Fibroblast of pulmonary artery (primary cell): ENCODE measurements around the gene BHMT2.

Source experiments
- DNase-seq: peaks from one replicate; pipeline ENCODE4 v3.0.0-alpha.2; 2010; ENCODE audit warnings: low read depth
- H3K4me3 ChIP-seq: replicated peaks from 2 replicates; pipeline ENCODE4 v1.5.1; 2011; ENCODE audit warnings: low read depth, mild to moderate bottlenecking, control low read depth, low read length, moderate library complexity
- TF ChIP-seq, protein P1 (sequence below): IDR thresholded peaks from 2 replicates; pipeline ENCODE4 v1.5.1; 2011; ENCODE audit warnings: mild to moderate bottlenecking, control low read depth, low read length, inconsistent platforms; ENCODE audit errors: missing control alignments

The BHMT2 gene

DNA sequence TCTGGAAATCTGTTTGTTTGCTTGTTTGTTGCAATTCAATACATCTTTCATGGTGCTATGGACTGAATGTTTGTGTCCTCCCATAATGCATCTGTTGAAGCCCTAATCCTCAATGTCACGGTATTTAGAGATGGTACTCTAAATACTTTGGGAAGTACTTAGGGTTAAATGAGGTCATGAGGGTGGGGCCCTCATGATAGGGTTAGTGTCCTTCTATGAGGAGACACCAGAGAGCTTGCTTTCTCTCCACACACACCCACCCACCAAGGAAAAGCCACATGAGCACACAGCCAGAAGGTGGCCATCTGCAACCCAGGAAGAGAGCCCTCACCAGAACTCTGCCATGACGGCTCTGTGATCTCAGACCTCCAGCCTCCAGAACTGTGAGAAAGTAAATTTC is 32.8 kb upstream of the BHMT2 start:
- DNase-seq: no peak
- no peak overlapping the region for H3K4me3 ChIP-seq
- TF ChIP-seq, protein P1, sequence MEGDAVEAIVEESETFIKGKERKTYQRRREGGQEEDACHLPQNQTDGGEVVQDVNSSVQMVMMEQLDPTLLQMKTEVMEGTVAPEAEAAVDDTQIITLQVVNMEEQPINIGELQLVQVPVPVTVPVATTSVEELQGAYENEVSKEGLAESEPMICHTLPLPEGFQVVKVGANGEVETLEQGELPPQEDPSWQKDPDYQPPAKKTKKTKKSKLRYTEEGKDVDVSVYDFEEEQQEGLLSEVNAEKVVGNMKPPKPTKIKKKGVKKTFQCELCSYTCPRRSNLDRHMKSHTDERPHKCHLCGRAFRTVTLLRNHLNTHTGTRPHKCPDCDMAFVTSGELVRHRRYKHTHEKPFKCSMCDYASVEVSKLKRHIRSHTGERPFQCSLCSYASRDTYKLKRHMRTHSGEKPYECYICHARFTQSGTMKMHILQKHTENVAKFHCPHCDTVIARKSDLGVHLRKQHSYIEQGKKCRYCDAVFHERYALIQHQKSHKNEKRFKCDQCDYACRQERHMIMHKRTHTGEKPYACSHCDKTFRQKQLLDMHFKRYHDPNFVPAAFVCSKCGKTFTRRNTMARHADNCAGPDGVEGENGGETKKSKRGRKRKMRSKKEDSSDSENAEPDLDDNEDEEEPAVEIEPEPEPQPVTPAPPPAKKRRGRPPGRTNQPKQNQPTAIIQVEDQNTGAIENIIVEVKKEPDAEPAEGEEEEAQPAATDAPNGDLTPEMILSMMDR: no peak

DNA sequence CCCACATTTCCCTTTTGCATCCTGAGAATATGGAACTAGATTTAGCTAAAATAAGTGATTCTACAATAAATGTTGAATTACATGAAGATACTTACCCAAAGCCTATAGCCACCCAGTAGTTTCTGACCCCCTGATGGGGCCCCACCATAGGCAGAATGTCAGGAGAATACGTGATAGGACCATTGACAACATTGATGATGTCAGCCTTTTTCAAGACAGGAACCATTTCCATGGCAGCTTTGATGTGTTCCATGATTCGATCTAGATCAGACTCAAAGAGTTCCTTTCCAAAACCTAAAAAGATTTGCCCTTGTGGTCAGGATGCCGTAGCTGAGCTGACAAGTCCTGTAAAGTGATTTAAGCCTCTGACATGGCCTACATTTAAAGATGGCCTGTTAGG is 27.4 kb upstream of the BHMT2 start:
- TF ChIP-seq, protein P1: no peak
- DNase-seq: no peak
- H3K4me3 ChIP-seq: no peak overlapping the region

DNA sequence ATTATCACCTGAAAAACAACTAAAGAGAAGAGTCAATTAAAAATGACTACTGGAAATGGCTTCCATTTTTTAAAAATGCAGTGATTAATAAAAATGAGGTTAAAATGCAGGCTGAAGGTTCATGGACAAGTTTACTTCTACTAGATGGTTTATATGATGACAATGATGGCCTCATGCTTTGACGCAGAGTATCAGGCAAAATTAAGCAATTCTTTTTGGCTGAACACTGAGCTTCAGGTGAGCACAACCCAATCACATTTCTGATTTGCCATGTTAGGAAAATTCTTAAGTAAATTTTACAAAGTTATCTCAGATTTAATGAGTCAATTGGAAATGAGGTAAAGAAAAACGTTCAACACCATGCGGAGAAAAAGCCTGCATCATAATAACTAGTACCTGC is 22.4 kb upstream of the BHMT2 start:
- TF ChIP-seq, protein P1: no peak
- H3K4me3 ChIP-seq: no peak overlapping the region
- DNase-seq: no peak

DNA sequence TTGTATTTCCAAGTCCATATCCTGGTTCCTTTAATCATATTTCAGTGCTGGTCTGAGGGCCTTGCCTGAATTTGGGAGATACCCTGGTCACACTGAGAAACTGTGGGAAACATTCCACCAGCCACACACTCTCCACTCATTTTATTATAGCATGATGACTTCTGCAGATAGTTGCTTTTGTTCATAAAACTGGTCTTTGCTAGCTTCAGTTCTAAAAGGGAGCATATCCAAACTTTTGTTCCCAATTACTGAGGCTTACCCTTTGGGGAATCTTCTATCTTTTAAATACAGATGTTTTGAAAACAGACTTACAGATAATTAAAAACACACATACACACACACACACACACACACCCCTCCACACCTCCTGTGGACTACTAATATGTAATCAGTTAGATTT is 21.1 kb upstream of the BHMT2 start:
- TF ChIP-seq, protein P1: no peak
- DNase-seq: no peak

DNA sequence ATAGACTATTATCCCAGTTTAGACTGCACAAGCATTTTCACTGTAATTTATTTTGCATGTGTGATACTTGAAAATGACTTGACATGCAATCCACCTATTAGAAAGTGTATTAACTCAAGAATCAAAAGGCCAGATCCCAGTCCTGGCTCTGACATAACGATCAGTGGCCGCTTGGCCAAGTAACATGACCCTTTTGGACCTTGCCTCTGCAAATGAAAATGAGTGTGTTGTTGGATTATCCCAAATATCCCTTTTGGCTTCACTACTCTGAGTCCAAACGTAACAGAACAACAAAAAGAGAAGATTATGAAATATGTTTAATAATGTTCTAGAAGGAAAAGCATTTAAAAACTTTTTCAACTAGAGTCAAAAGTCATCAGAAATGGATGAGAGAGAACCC is 19.1 kb upstream of the BHMT2 start:
- no peak for DNase-seq
- TF ChIP-seq, protein P1: no peak
- H3K4me3 ChIP-seq: no peak overlapping the region

More for the DNA sequence above, 21.1 kb upstream of the BHMT2 start:
- H3K4me3 ChIP-seq: no peak overlapping the region

DNA sequence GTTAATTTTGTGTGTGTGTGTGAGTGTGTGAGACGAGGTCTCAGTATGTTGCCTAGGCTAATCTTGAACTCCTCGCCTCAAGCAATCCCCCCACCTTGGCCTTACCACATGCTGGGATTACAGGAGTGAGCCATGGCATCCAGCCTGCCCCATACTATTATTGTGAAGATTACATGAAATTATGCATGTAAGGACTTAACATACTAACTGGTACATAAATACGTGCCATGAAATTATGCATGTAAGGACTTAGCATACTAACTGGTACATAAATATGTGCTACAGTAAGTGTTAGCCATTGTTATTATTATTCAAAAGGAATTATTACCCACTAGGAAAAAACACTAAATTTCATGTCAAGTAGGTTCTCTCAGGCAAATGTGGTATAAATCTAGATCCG is 16.2 kb upstream of the BHMT2 start:
- DNase-seq: no peak
- TF ChIP-seq, protein P1: no peak
- H3K4me3 ChIP-seq: no peak overlapping the region

DNA sequence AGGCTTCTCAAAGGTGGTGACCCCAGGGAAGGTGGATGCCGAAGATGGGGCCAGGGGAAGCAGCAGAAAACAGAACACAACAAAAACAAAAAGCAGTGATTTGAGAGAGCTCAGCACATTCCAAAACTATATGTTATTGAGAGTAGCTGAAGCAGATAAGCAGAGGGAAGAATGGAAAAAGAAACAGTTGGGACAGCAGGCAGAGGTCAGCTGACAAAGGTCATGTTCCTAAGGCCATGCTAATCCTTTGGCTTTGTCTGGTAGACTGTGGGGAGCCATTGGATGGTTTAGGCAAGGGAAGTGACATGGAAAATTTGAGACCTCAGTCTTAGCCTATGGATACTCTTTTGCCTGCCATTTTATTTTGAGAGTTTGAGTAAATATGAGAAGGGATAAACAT is 14.6 kb upstream of the BHMT2 start:
- no peak for DNase-seq
- H3K4me3 ChIP-seq: no peak overlapping the region
- TF ChIP-seq, protein P1: no peak
